ENCODE data around the gene B4GALNT3. TPM values are rescaled to one million over a fixed set of nuclear protein-coding genes. Genes with fewer than 3 reads are reported as not detected.

B4GALNT3 gene
- total RNA-seq, 4 donors from 2014 or later, result 0.20 to 1.9 (median 0.82) TPM

GRCh38 chr12:466039-466438 lies 6.3 kb downstream of the B4GALNT3 start:
- Histone ChIP-seq H3K27ac (peak overlapping the region in 3 of 4 donors; percentile 64 to 74 (median 65)), H3K9me3 (no peaks in the 10 kb centered on the region), H3K4me3 (no peak overlapping the region), H3K4me1 (peaks cover 8 to 10% of the 10 kb centered on the region in 2 donors), H3K36me3 (no peaks in the 10 kb centered on the region), H3K27me3 (no peaks in the 10 kb centered on the region)
- no peak for ATAC-seq
- in situ Hi-C loops (cut with MboI; ENCODE audit: low sequenced_read_pairs in 4 of 4) (no loop called here), intact Hi-C loops (cut with DNase I; ENCODE audit: low total_unique reads) (no loop called here)
- DNase-seq, result no peak
- TF ChIP-seq CTCF (IDR thresholded peaks at IDR 0.05 in 4 of 5, conservative IDR thresholded peaks at IDR 0.05 in 1 of 5) (no peak), POLR2A (IDR thresholded peaks at IDR 0.05) (no peak)

GRCh38 chr12:466762-467161 lies 7.0 kb downstream of the B4GALNT3 start:
- in situ Hi-C loops (cut with MboI; ENCODE audit: low sequenced_read_pairs in 4 of 4), result no loop called here
- H3K9me3 ChIP-seq, result no peaks in the 10 kb centered on the region
- DNase-seq, result no peak
- TF ChIP-seq CTCF (IDR thresholded peaks at IDR 0.05 in 4 of 5, conservative IDR thresholded peaks at IDR 0.05 in 1 of 5), result no peak
- H3K27ac ChIP-seq, result no peak overlapping the region
- no peak overlapping the region for H3K4me3 ChIP-seq
- H3K36me3 ChIP-seq, result no peaks in the 10 kb centered on the region
- intact Hi-C loops (cut with DNase I; ENCODE audit: low total_unique reads), result no loop called here
- no peaks in the 10 kb centered on the region for H3K27me3 ChIP-seq
- ATAC-seq, result no peak
- peaks cover 8 to 10% of the 10 kb centered on the region in 2 donors for H3K4me1 ChIP-seq

GRCh38 chr12:467591-467990 lies 7.9 kb downstream of the B4GALNT3 start:
- peaks cover 8 to 10% of the 10 kb centered on the region in 2 donors for H3K4me1 ChIP-seq
- intact Hi-C loops (cut with DNase I; ENCODE audit: low total_unique reads), result no loop called here

GRCh38 chr12:468671-469389 lies 9.1 kb downstream of the B4GALNT3 start:
- intact Hi-C loops (cut with DNase I; ENCODE audit: low total_unique reads) (no loop called here), in situ Hi-C loops (cut with MboI; ENCODE audit: low sequenced_read_pairs in 4 of 4) (no loop called here)
- Histone ChIP-seq H3K27me3 (no peaks in the 10 kb centered on the region), H3K4me1 (peaks cover 8 to 10% of the 10 kb centered on the region in 2 donors), H3K9me3 (no peaks in the 10 kb centered on the region), H3K4me3 (no peak overlapping the region), H3K36me3 (no peaks in the 10 kb centered on the region), H3K27ac (no peak overlapping the region)
- no peak for DNase-seq
- TF ChIP-seq POLR2A (IDR thresholded peaks at IDR 0.05), result no peak
- no peak for TF ChIP-seq CTCF (IDR thresholded peaks at IDR 0.05 in 4 of 5, conservative IDR thresholded peaks at IDR 0.05 in 1 of 5)
- no peak for ATAC-seq

More at GRCh38 chr12:467591-467990, 7.9 kb downstream of the B4GALNT3 start:
- ATAC-seq, result no peak
- in situ Hi-C loops (cut with MboI; ENCODE audit: low sequenced_read_pairs in 4 of 4), result no loop called here
- H3K27me3 ChIP-seq, result no peaks in the 10 kb centered on the region
- TF ChIP-seq CTCF (IDR thresholded peaks at IDR 0.05 in 4 of 5, conservative IDR thresholded peaks at IDR 0.05 in 1 of 5), result no peak
- no peak for TF ChIP-seq POLR2A (IDR thresholded peaks at IDR 0.05)
- H3K27ac ChIP-seq, result no peak overlapping the region
- DNase-seq, result no peak
- no peaks in the 10 kb centered on the region for H3K36me3 ChIP-seq
- H3K4me3 ChIP-seq, result no peak overlapping the region
- H3K9me3 ChIP-seq, result no peaks in the 10 kb centered on the region

All from gastrocnemius medialis (tissue), 4 donors.